Measurements from ENCODE around the gene TK2. TPM values are rescaled to one million over a fixed set of nuclear protein-coding genes. Genes with fewer than 3 reads are reported as not detected.
A peak's percentile ranks its signal among the peaks of the same experiment; 100 is the strongest.

Gene TK2
- total and polyA plus RNA-seq, 9 of the 15 experiments (the other 6 are each of a cell fraction or from before 2014, with no cell fraction given), result 1.1 to 10.2 (median 5.3) TPM

DNA sequence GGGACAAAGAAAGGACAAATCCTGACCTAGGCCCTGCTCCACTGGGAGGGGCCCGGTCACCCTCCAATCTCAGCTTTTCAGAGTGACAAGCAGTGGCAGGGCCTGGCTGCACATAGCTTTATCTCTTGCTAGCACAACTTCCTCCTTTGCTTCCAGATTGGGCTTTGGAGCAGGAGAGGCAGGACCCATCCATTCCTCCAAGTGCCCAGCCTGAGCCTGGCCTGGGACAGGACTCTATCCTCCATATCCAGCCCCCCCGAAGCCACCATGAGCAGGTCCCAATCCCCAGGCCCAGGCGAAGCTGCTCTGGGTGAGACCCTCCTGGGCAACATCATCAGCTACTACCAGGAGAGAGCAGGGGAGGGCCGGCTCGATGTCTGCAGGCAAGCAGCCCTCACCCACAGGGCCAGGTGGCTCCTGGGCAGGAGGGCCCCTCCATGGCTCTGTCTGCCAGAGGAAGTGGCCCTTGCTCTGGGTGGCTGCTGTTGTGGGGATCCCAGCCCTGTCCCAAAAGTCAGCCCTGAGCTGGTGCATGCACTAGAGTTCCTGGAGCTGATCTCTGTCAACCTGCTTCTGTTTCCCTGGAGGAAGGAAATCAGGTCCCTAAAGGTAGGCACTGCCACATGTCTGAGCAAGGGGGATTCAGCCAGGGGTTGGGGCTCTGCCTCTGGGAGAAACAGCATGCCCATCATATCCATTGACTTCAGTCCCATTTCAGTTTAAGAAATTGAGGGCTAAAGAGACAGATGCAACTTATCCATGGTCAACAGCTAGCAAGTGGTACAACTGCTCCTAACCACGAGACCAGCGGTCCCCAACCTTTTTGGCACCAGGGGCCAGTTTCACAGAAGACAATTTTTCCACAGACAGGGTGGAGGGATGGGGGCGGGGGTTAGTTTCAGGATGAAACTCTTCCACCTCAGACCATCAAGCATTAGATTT lies 58.9 kb downstream of the TK2 start (continued):
- TF ChIP-seq, protein P1, sequence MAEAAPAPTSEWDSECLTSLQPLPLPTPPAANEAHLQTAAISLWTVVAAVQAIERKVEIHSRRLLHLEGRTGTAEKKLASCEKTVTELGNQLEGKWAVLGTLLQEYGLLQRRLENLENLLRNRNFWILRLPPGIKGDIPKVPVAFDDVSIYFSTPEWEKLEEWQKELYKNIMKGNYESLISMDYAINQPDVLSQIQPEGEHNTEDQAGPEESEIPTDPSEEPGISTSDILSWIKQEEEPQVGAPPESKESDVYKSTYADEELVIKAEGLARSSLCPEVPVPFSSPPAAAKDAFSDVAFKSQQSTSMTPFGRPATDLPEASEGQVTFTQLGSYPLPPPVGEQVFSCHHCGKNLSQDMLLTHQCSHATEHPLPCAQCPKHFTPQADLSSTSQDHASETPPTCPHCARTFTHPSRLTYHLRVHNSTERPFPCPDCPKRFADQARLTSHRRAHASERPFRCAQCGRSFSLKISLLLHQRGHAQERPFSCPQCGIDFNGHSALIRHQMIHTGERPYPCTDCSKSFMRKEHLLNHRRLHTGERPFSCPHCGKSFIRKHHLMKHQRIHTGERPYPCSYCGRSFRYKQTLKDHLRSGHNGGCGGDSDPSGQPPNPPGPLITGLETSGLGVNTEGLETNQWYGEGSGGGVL (CRISPR knock-in tag; IDR thresholded peaks at IDR 0.05), result no peak
- TF ChIP-seq STAT5A (IDR thresholded peaks at IDR 0.05; ENCODE audit: borderline replicate concordance, low read length) (peak; percentile 27; the same call in 1 of the 2 replicates), SLC30A9 (CRISPR knock-in tag; IDR thresholded peaks at IDR 0.05) (no peak), TFAM (CRISPR knock-in tag; conservative IDR thresholded peaks at IDR 0.05) (no peak), TEAD4 (IDR thresholded peaks at IDR 0.05; ENCODE audit: low read length) (peak; percentile 75), TEAD4 (CRISPR knock-in tag; IDR thresholded peaks at IDR 0.05; ENCODE audit: borderline replicate concordance) (no peak), NCOR1 (IDR thresholded peaks at IDR 0.05) (peak; percentile 44; the same call in 1 of the 2 replicates), ZNF175 (CRISPR knock-in tag; IDR thresholded peaks at IDR 0.05; ENCODE audit: low read depth) (no peak), ELF1 (tag; IDR thresholded peaks at IDR 0.05) (no peak), TCF3 (CRISPR knock-in tag; IDR thresholded peaks at IDR 0.05) (peak; percentile 92)
- TF ChIP-seq, protein P2, sequence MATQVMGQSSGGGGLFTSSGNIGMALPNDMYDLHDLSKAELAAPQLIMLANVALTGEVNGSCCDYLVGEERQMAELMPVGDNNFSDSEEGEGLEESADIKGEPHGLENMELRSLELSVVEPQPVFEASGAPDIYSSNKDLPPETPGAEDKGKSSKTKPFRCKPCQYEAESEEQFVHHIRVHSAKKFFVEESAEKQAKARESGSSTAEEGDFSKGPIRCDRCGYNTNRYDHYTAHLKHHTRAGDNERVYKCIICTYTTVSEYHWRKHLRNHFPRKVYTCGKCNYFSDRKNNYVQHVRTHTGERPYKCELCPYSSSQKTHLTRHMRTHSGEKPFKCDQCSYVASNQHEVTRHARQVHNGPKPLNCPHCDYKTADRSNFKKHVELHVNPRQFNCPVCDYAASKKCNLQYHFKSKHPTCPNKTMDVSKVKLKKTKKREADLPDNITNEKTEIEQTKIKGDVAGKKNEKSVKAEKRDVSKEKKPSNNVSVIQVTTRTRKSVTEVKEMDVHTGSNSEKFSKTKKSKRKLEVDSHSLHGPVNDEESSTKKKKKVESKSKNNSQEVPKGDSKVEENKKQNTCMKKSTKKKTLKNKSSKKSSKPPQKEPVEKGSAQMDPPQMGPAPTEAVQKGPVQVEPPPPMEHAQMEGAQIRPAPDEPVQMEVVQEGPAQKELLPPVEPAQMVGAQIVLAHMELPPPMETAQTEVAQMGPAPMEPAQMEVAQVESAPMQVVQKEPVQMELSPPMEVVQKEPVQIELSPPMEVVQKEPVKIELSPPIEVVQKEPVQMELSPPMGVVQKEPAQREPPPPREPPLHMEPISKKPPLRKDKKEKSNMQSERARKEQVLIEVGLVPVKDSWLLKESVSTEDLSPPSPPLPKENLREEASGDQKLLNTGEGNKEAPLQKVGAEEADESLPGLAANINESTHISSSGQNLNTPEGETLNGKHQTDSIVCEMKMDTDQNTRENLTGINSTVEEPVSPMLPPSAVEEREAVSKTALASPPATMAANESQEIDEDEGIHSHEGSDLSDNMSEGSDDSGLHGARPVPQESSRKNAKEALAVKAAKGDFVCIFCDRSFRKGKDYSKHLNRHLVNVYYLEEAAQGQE (IDR thresholded peaks at IDR 0.05; ENCODE audit: borderline replicate concordance), result no peak
- TF ChIP-seq, protein P2 (CRISPR knock-in tag; IDR thresholded peaks at IDR 0.05; ENCODE audit: low read depth), result no peak
- TF ChIP-seq, protein P3, sequence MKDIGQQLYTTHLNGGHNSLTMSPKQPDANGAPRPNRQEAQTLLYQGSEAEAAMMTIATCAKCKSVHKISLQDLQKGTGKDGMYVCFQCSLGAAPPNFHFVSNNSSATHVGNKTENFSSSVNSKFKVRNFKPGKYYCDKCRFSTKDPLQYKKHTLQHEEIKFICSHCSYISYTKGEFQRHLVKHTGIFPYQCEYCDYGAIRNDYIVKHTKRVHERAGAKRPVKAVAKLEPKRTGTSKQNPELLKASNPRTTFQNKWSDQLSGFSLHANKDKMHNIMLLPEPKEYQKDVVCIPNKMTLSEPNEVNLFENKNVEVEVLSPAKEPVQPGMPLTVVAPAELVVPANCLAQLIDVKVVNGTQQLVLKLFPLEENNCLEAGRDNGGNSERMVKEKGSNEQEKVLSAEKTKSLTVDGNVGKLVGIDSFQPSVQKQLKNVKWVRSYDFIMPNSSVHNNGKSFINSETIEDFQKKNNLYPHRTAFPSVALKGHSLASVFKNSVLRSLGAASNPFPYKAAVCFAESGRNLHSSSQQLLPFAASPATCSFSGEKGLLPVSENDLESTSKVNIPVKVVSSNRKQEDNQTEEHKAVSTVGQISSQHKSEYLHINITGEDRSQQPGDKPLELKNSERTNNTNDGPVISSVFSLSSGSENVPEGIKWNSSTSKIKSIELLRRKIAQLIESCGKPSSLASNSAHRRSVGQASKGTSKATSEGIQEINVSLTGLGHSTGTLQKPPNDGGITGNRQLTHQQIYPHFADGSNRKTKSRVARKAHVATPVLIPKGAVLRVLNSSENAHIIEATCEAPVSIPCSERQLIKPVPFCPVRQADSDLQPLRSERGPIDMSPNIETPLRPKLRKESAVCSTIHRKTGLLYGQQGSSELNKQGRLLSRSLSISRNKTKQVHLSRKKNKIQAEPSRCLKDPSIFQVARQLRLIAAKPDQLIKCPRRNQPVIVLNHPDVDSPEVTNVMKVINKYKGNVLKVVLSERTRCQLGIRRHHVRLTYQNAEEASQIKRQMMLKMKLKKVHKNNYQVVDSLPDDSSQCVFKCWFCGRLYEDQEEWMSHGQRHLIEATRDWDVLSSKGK (CRISPR knock-in tag; IDR thresholded peaks at IDR 0.05), result no peak
